Liver (tissue), 9 donors: ENCODE data around the gene CSAD. TPM values are rescaled to one million over a fixed set of nuclear protein-coding genes. Genes with fewer than 3 reads are reported as not detected.

Experiments
- DNase-seq: peaks from one replicate; pipeline ENCODE4 v3.0.0-alpha.2; 2017; ENCODE audit warnings: low spot score
- H3K27ac ChIP-seq, 2 donors: one replicate each; pipeline ENCODE4 v1.7.0; 2013; ENCODE audit warnings: inconsistent platforms in 2 of 2, low read length in 2 of 2, control low read depth in 1 of 2, low read depth in 1 of 2, mild to moderate bottlenecking in 1 of 2
- H3K27me3 ChIP-seq, 4 donors: one replicate each; pipeline versions ENCODE4 v1.6.1 to v1.7.0; 2013; ENCODE audit warnings: low read length in 3 of 4, inconsistent platforms in 1 of 4, mild to moderate bottlenecking in 1 of 4, moderate library complexity in 1 of 4; ENCODE audit not compliant: control insufficient read depth in 4 of 4, insufficient read depth in 4 of 4
- H3K36me3 ChIP-seq, 4 donors: one replicate each; pipeline versions ENCODE4 v1.6.1 to v1.7.0; 2013; ENCODE audit warnings: low read length in 3 of 4, mild to moderate bottlenecking in 3 of 4, low read depth in 1 of 4, moderate library complexity in 1 of 4; ENCODE audit not compliant: control insufficient read depth in 4 of 4, insufficient read depth in 3 of 4
- H3K4me1 ChIP-seq, 4 donors: one replicate each; pipeline versions ENCODE4 v1.6.1 to v1.7.0; 2013; ENCODE audit warnings: low read length in 3 of 4, mild to moderate bottlenecking in 3 of 4, moderate library complexity in 1 of 4; ENCODE audit not compliant: control insufficient read depth in 4 of 4, insufficient read depth in 4 of 4
- H3K4me3 ChIP-seq, 3 donors: one replicate each; pipeline versions ENCODE4 v1.6.1 to v1.7.0; 2013; ENCODE audit warnings: low read length in 3 of 3, control low read depth in 1 of 3, low read depth in 1 of 3, mild to moderate bottlenecking in 1 of 3
- H3K9ac ChIP-seq, 2 donors: one replicate each; pipeline ENCODE4 v1.7.0; 2013; ENCODE audit warnings: low read length in 2 of 2, mild to moderate bottlenecking in 2 of 2, moderate library complexity in 2 of 2, control low read depth in 1 of 2, low read depth in 1 of 2
- H3K9me3 ChIP-seq, 4 donors: one replicate each; pipeline versions ENCODE4 v1.6.1 to v1.7.0; 2013; ENCODE audit warnings: low read length in 3 of 4; ENCODE audit not compliant: control insufficient read depth in 4 of 4
- EGR1 ChIP-seq, 2 donors: IDR thresholded peaks; 2 replicates each; pipeline ENCODE4 v1.6.1; 2016 to 2018; ENCODE audit warnings: antibody characterized with exemption in 2 of 2, low read depth in 2 of 2
- FOXA1 ChIP-seq: IDR thresholded peaks from 2 replicates; pipeline ENCODE4 v1.6.1; 2016; ENCODE audit warnings: antibody characterized with exemption
- HNF4A ChIP-seq, 2 donors: conservative IDR thresholded peaks; 2 replicates each; pipeline ENCODE4 v1.6.1; 2016; ENCODE audit warnings: antibody characterized with exemption in 2 of 2, mild to moderate bottlenecking in 2 of 2
- HNF4G ChIP-seq: IDR thresholded peaks from 2 replicates; pipeline ENCODE4 v1.6.1; 2016; ENCODE audit warnings: antibody characterized with exemption
- JUND ChIP-seq, 2 donors: IDR thresholded peaks; 2 replicates each; pipeline ENCODE4 v1.6.1; 2016; ENCODE audit warnings: antibody characterized with exemption in 2 of 2
- NR2F2 ChIP-seq: IDR thresholded peaks from 2 replicates; pipeline ENCODE4 v1.6.1; 2016; ENCODE audit warnings: antibody characterized with exemption
- RXRA ChIP-seq, 2 donors: IDR thresholded peaks; 2 replicates each; pipeline ENCODE4 v1.6.1; 2017 to 2018; ENCODE audit warnings: antibody characterized with exemption in 2 of 2, mild to moderate bottlenecking in 1 of 2
- SP1 ChIP-seq: IDR thresholded peaks from 2 replicates; pipeline ENCODE4 v1.6.1; 2018; ENCODE audit warnings: antibody characterized with exemption, mild to moderate bottlenecking
- TAF1 ChIP-seq: conservative IDR thresholded peaks from 2 replicates; pipeline ENCODE4 v1.6.1; 2016; ENCODE audit warnings: antibody characterized with exemption, mild to moderate bottlenecking
- WGBS: extraction: QIAGEN DNeasy Blood & Tissue Kit; methylation state at CpG from one replicate; pipeline ENCODE4 v1.1.7; 2013; 5-methylcytosine and 5-hydroxymethylcytosine counted together
- polyA plus RNA-seq, 2 donors: library from polyadenylated mRNA; stranded (reverse) in 1 of 2; unstranded in 1 of 2; fragments of 200-250 nt in 1 of 2; fragments of >200 nt in 1 of 2; fragmentation: Nextera tagmentation in 1 of 2; extraction: Ambion mirVana in 1 of 2; gene quantifications; one replicate each; pipeline versions ENCODE4 v1.2.1 to v1.2.3, GENCODE V29; 2013 to 2015
- total RNA-seq, 2 donors: library from RNA; depleted of rRNA; stranded (reverse); fragments of >200 nt; gene quantifications; one replicate each; pipeline ENCODE4 v1.2.3, GENCODE V29; 2014
- TF ChIP-seq, protein P1 (sequence below): IDR thresholded peaks from 2 replicates; pipeline ENCODE4 v1.6.1; 2016; ENCODE audit warnings: antibody characterized with exemption, mild to moderate bottlenecking
- TF ChIP-seq, protein P2 (sequence below): fragments of 150-350 bp; IDR thresholded peaks from 2 replicates; pipeline ENCODE4 v1.5.1; 2017; ENCODE audit warnings: improper control_type of control experiment, low read depth, low read length; ENCODE audit not compliant: missing input control
- TF ChIP-seq, protein P3 (sequence below): IDR thresholded peaks from 2 replicates; pipeline ENCODE4 v1.6.1; 2016; ENCODE audit warnings: antibody characterized with exemption
- TF ChIP-seq, protein P4 (sequence below): IDR thresholded peaks from 2 replicates; pipeline ENCODE4 v1.6.1; 2016; ENCODE audit warnings: antibody characterized with exemption
- TF ChIP-seq, protein P5 (sequence below): IDR thresholded peaks from 2 replicates; pipeline ENCODE4 v1.6.1; 2016; ENCODE audit warnings: antibody characterized with exemption
- donor health status: healthy.
- donor health status: healthy.
- donor health status: healthy.
- donor health status: healthy.
- donor health status: healthy.

The CSAD gene
- total and polyA plus RNA-seq, 4 donors = 4.4 to 41.5 (median 35.1) TPM

DNA sequence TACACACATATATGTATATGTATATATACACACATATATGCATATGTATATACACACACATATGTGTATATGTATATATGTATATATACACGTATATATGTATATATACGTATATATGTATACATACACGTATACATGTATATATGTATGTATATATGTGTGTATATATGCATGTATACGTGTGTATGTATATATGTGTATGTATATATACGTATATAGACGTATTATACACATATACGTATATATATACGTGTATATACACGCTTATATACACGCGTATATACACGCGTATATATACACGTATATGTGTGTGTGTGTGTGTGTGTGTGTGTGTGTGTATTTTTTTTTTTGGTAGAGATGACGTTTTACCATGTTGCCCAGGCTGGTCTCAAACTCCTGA is 33.1 kb downstream of the CSAD start:
- TF ChIP-seq, protein P1, sequence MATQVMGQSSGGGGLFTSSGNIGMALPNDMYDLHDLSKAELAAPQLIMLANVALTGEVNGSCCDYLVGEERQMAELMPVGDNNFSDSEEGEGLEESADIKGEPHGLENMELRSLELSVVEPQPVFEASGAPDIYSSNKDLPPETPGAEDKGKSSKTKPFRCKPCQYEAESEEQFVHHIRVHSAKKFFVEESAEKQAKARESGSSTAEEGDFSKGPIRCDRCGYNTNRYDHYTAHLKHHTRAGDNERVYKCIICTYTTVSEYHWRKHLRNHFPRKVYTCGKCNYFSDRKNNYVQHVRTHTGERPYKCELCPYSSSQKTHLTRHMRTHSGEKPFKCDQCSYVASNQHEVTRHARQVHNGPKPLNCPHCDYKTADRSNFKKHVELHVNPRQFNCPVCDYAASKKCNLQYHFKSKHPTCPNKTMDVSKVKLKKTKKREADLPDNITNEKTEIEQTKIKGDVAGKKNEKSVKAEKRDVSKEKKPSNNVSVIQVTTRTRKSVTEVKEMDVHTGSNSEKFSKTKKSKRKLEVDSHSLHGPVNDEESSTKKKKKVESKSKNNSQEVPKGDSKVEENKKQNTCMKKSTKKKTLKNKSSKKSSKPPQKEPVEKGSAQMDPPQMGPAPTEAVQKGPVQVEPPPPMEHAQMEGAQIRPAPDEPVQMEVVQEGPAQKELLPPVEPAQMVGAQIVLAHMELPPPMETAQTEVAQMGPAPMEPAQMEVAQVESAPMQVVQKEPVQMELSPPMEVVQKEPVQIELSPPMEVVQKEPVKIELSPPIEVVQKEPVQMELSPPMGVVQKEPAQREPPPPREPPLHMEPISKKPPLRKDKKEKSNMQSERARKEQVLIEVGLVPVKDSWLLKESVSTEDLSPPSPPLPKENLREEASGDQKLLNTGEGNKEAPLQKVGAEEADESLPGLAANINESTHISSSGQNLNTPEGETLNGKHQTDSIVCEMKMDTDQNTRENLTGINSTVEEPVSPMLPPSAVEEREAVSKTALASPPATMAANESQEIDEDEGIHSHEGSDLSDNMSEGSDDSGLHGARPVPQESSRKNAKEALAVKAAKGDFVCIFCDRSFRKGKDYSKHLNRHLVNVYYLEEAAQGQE = no peak
- TF ChIP-seq JUND (IDR thresholded peaks at IDR 0.05) (no peak), HNF4A (conservative IDR thresholded peaks at IDR 0.05) (no peak), FOXA1 (no peak), TAF1 (no peak), EGR1 (IDR thresholded peaks at IDR 0.05; ENCODE audit: low read depth in 2 of 2) (no peak), NR2F2 (no peak), RXRA (IDR thresholded peaks at IDR 0.05) (no peak), SP1 (no peak), HNF4G (no peak)
- TF ChIP-seq, protein P2, sequence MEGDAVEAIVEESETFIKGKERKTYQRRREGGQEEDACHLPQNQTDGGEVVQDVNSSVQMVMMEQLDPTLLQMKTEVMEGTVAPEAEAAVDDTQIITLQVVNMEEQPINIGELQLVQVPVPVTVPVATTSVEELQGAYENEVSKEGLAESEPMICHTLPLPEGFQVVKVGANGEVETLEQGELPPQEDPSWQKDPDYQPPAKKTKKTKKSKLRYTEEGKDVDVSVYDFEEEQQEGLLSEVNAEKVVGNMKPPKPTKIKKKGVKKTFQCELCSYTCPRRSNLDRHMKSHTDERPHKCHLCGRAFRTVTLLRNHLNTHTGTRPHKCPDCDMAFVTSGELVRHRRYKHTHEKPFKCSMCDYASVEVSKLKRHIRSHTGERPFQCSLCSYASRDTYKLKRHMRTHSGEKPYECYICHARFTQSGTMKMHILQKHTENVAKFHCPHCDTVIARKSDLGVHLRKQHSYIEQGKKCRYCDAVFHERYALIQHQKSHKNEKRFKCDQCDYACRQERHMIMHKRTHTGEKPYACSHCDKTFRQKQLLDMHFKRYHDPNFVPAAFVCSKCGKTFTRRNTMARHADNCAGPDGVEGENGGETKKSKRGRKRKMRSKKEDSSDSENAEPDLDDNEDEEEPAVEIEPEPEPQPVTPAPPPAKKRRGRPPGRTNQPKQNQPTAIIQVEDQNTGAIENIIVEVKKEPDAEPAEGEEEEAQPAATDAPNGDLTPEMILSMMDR = no peak
- TF ChIP-seq, protein P3, sequence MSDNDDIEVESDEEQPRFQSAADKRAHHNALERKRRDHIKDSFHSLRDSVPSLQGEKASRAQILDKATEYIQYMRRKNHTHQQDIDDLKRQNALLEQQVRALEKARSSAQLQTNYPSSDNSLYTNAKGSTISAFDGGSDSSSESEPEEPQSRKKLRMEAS = no peak
- TF ChIP-seq, protein P4, sequence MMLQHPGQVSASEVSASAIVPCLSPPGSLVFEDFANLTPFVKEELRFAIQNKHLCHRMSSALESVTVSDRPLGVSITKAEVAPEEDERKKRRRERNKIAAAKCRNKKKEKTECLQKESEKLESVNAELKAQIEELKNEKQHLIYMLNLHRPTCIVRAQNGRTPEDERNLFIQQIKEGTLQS = no peak
- 89% methylated on average over 15 of the region's 15 CpGs for WGBS
- no peak overlapping the region for H3K27ac ChIP-seq
- H3K9ac ChIP-seq = no peak overlapping the region
- no peak for DNase-seq
- peaks cover 0 to 11% (median 5%) of the 10 kb centered on the region in 4 donors for H3K4me1 ChIP-seq
- no peak overlapping the region for H3K4me3 ChIP-seq
- no peaks in the 10 kb centered on the region for H3K9me3 ChIP-seq
- H3K27me3 ChIP-seq = no peaks in the 10 kb centered on the region
- no peaks in the 10 kb centered on the region for H3K36me3 ChIP-seq

DNA sequence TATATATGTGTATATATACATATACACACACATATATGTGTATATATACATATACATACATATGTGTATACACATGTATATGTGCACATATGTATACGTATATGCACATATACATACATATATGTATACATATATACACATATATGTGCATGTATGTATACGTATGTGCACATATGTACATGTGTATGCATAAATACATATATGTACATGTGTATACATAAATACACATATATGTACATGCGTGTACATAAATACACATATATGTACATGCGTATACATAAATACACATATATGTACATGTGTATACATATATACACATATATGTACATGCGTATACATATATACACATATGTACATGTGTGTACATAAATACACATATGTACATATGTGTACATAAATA is 33.5 kb downstream of the CSAD start:
- 88% methylated on average over 5 of the region's 5 CpGs for WGBS
- no peaks in the 10 kb centered on the region for H3K27me3 ChIP-seq
- H3K27ac ChIP-seq = no peak overlapping the region
- DNase-seq = no peak
- H3K4me1 ChIP-seq = peaks cover 0 to 11% (median 5%) of the 10 kb centered on the region in 4 donors
- H3K9me3 ChIP-seq = no peaks in the 10 kb centered on the region
- H3K36me3 ChIP-seq = no peaks in the 10 kb centered on the region
- H3K4me3 ChIP-seq = no peak overlapping the region
- TF ChIP-seq, protein P1 = no peak
- no peak for TF ChIP-seq EGR1 (IDR thresholded peaks at IDR 0.05; ENCODE audit: low read depth in 2 of 2)
- TF ChIP-seq, protein P4 = no peak
- TF ChIP-seq, protein P5, sequence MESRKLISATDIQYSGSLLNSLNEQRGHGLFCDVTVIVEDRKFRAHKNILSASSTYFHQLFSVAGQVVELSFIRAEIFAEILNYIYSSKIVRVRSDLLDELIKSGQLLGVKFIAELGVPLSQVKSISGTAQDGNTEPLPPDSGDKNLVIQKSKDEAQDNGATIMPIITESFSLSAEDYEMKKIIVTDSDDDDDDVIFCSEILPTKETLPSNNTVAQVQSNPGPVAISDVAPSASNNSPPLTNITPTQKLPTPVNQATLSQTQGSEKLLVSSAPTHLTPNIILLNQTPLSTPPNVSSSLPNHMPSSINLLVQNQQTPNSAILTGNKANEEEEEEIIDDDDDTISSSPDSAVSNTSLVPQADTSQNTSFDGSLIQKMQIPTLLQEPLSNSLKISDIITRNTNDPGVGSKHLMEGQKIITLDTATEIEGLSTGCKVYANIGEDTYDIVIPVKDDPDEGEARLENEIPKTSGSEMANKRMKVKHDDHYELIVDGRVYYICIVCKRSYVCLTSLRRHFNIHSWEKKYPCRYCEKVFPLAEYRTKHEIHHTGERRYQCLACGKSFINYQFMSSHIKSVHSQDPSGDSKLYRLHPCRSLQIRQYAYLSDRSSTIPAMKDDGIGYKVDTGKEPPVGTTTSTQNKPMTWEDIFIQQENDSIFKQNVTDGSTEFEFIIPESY = no peak
- no peak for TF ChIP-seq JUND (IDR thresholded peaks at IDR 0.05)
- H3K9ac ChIP-seq = no peak overlapping the region
